ENCODE results near the gene MDC1. TPM values are rescaled to one million over a fixed set of nuclear protein-coding genes. Genes with fewer than 3 reads are reported as not detected.
A peak's percentile ranks its signal among the peaks of the same experiment; 100 is the strongest.

The MDC1 gene
- polyA plus RNA-seq, 3 donors, result 0.27 to 4.5 (median 0.34) TPM

DNA sequence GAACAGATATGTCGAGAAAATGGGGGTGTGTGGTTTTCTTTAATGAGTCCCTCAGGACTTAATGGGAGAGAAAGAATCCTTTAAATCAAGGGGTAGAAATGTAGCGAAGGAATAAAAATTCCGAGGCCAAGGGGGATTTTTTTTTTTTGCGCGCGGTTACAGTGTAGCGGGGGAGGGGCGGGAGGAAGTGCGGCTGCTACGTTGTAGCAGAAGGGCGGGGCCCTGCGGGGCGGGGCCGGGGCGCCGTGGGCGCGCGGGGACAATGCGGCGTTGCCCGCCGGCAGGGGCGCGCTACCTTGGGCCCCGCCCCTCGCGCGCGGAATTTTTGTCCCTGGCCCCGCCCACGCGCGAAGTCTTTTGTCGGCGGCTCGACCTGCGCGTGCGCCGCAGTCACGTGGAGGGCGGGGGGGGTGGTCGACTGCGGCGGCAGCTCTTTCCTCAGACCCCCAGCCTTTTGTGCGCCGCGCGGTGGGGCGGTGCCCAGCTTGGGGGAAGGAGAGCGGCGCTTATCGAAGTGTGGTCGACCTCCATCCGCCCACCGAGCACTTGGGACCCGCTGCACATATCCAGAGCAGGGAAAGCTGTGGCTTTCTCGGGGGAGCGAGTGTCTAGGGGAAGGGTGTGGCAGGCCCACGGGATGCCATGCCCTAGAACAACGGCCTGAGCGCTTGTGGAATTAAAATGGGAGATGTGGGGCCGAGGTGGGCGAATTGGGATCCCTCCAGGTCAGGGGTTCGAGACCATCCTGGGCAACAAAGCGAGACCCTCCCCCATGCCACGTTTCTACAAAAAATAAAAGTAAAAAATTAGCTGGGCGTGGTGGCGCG, 4.3 kb upstream of the MDC1 start:
- H3K36me3 Mint-ChIP-seq, result peaks cover 31 to 38% of the 10 kb centered on the region in 2 donors
- peak overlapping the region; percentile 79 for H3K9ac ChIP-seq (ENCODE audit: insufficient read depth, low read length, poor library complexity, severe bottlenecking)
- H3K27ac Mint-ChIP-seq, result peak overlapping the region; percentile 90 to 99 (median 97)
- no peaks in the 10 kb centered on the region for H3K9me3 Mint-ChIP-seq
- peaks cover 86% of the 10 kb centered on the region for H3K79me2 ChIP-seq (ENCODE audit: insufficient read depth, low read length)
- peaks cover 36 to 38% of the 10 kb centered on the region in 2 donors for H3K36me3 ChIP-seq (replicated peaks in 1 of 2; ENCODE audit: control insufficient read depth in 1 of 2, insufficient read depth in 2 of 2, low read length in 2 of 2)
- peaks cover 50% of the 10 kb centered on the region for H4K20me1 ChIP-seq (ENCODE audit: insufficient read depth, low read length)
- peak overlapping the region; percentile 99 for H3K4me2 ChIP-seq (replicated peaks; ENCODE audit: extremely low read depth, low read length, poor library complexity, severe bottlenecking)
- H3K27me3 ChIP-seq (ENCODE audit: control insufficient read depth in 2 of 2, insufficient read depth in 2 of 2, low read length in 2 of 2), result no peaks in the 10 kb centered on the region
- H3K4me3 Mint-ChIP-seq, result peak overlapping the region; percentile 97 to 98
- TF ChIP-seq, protein P1, sequence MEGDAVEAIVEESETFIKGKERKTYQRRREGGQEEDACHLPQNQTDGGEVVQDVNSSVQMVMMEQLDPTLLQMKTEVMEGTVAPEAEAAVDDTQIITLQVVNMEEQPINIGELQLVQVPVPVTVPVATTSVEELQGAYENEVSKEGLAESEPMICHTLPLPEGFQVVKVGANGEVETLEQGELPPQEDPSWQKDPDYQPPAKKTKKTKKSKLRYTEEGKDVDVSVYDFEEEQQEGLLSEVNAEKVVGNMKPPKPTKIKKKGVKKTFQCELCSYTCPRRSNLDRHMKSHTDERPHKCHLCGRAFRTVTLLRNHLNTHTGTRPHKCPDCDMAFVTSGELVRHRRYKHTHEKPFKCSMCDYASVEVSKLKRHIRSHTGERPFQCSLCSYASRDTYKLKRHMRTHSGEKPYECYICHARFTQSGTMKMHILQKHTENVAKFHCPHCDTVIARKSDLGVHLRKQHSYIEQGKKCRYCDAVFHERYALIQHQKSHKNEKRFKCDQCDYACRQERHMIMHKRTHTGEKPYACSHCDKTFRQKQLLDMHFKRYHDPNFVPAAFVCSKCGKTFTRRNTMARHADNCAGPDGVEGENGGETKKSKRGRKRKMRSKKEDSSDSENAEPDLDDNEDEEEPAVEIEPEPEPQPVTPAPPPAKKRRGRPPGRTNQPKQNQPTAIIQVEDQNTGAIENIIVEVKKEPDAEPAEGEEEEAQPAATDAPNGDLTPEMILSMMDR (IDR thresholded peaks at IDR 0.05), result peak; percentile 42
- peaks cover 52% of the 10 kb centered on the region for H3K4me1 Mint-ChIP-seq
- DNase-seq, result peak; percentile 91 to 95 (median 93)
- H2AFZ ChIP-seq (ENCODE audit: insufficient read depth, low read depth, low read length, poor library complexity, severe bottlenecking), result no peak overlapping the region
- no peaks in the 10 kb centered on the region for H3K9me3 ChIP-seq (replicated peaks in 1 of 2; ENCODE audit: control insufficient read depth in 1 of 2, insufficient read depth in 1 of 2, low read length in 2 of 2)
- H3K27me3 Mint-ChIP-seq (ENCODE audit: low read depth in 3 of 3), result no peaks in the 10 kb centered on the region
- peak overlapping the region; percentile 89 to 99 (median 99) for H3K4me3 ChIP-seq (replicated peaks in 1 of 3; ENCODE audit: low read depth in 2 of 3, low read length in 3 of 3)
- H3K4me1 ChIP-seq (ENCODE audit: control insufficient read depth in 1 of 2, insufficient read depth in 2 of 2, low read length in 2 of 2), result peaks cover 46 to 63% of the 10 kb centered on the region in 2 donors
- intact Hi-C loops (cut with micrococcal nuclease), result loop anchor here (1.0 to 10.0 kb wide), 5 partner anchors 35 to 239 kb away; partner anchors contain the start of genes HLA-E (in 1 of the 2), MRPS18B (in 1 of the 2), PPP1R10 (in 1 of the 2) and PPP1R18 (in 1 of the 2)
- WGBS (ENCODE audit: insufficient coverage), result 1% methylated on average over 63 of the region's 71 CpGs
- peak overlapping the region; percentile 78 to 91 for H3K27ac ChIP-seq (ENCODE audit: low read depth in 1 of 2, low read length in 2 of 2)

DNA sequence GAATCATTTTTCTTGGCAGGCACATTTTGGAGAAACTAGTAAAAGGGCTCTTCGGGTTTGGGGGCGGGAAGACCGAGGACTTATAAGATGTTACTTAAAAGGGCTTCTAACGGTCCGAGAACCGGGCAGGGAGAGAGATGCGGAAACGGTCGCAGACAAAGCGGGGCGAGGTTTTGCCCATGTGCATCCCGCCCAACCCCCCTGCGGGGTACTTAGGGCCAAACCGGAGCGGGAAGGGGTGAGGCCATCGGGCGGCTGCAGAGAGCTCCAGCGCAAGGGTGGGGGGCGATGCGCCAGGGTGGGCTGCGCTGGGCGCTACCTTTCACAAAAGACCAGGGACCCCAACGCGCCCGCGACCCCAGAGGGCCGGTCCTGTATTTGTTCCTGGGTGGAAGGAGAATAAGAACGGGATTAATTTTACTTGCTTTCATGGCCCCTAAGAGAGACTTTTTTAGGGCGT, 3.7 kb upstream of the MDC1 start:
- Mint-ChIP-seq H3K4me1 (peaks cover 53% of the 10 kb centered on the region), H3K9me3 (no peaks in the 10 kb centered on the region), H3K36me3 (peaks cover 30 to 35% of the 10 kb centered on the region in 2 donors), H3K4me3 (peak overlapping the region; percentile 97 to 98), H3K27ac (peak overlapping the region; percentile 90 to 99 (median 97)), H3K27me3 (ENCODE audit: low read depth in 3 of 3) (no peaks in the 10 kb centered on the region)
- Histone ChIP-seq H4K20me1 (ENCODE audit: insufficient read depth, low read length) (peaks cover 44% of the 10 kb centered on the region), H3K36me3 (replicated peaks in 1 of 2; ENCODE audit: control insufficient read depth in 1 of 2, insufficient read depth in 2 of 2, low read length in 2 of 2) (peaks cover 31 to 33% of the 10 kb centered on the region in 2 donors), H3K9ac (ENCODE audit: insufficient read depth, low read length, poor library complexity, severe bottlenecking) (peak overlapping the region; percentile 62), H3K4me2 (replicated peaks; ENCODE audit: extremely low read depth, low read length, poor library complexity, severe bottlenecking) (peak overlapping the region; percentile 99), H3K79me2 (ENCODE audit: insufficient read depth, low read length) (peaks cover 89% of the 10 kb centered on the region), H3K9me3 (replicated peaks in 1 of 2; ENCODE audit: control insufficient read depth in 1 of 2, insufficient read depth in 1 of 2, low read length in 2 of 2) (no peaks in the 10 kb centered on the region), H3K27me3 (ENCODE audit: control insufficient read depth in 2 of 2, insufficient read depth in 2 of 2, low read length in 2 of 2) (no peaks in the 10 kb centered on the region), H3K4me1 (ENCODE audit: control insufficient read depth in 1 of 2, insufficient read depth in 2 of 2, low read length in 2 of 2) (peaks cover 48 to 67% of the 10 kb centered on the region in 2 donors), H2AFZ (ENCODE audit: insufficient read depth, low read depth, low read length, poor library complexity, severe bottlenecking) (no peak overlapping the region), H3K27ac (ENCODE audit: low read depth in 1 of 2, low read length in 2 of 2) (peak overlapping the region; percentile 78 to 85), H3K4me3 (replicated peaks in 1 of 3; ENCODE audit: low read depth in 2 of 3, low read length in 3 of 3) (peak overlapping the region; percentile 89 to 99 (median 99))
- TF ChIP-seq, protein P1 (IDR thresholded peaks at IDR 0.05), result no peak
- peak; percentile 31 to 54 (median 49) for DNase-seq
- intact Hi-C loops (cut with micrococcal nuclease), result loop anchor here (2.0 to 10.0 kb wide), 4 partner anchors 34 to 238 kb away; partner anchors contain the start of genes HLA-E (in 1 of the 2), MRPS18B (in 1 of the 2), PPP1R10 (in 1 of the 2) and PPP1R18 (in 1 of the 2)
- WGBS (ENCODE audit: insufficient coverage), result 0% methylated on average over 13 of the region's 29 CpGs
